Lung (tissue), 12 donors: ENCODE data around the gene ZNF532. TPM values are rescaled to one million over a fixed set of nuclear protein-coding genes. Genes with fewer than 3 reads are reported as not detected.

Experiments
- ATAC-seq: fragments of 200-7000 bp; cut with Tn5 transposase; one replicate; pipeline ENCODE4 v1.9.1; 2020; ENCODE audit warnings: moderate number of reproducible peaks; ENCODE audit not compliant: insufficient read depth, low FRiP score
- DNase-seq, 3 donors: peaks; one replicate each; pipeline ENCODE4 v3.0.0-alpha.2; 2013 to 2017
- H3K27ac ChIP-seq, 2 donors: one replicate each; pipeline ENCODE4 v1.5.1; 2013; ENCODE audit warnings: mild to moderate bottlenecking in 2 of 2, moderate library complexity in 2 of 2, control low read depth in 1 of 2, inconsistent platforms in 1 of 2, low read depth in 1 of 2, low read length in 1 of 2
- H3K27me3 ChIP-seq, 3 donors: one replicate each; pipeline ENCODE4 v1.5.1; 2013; ENCODE audit warnings: low read length in 2 of 3; ENCODE audit not compliant: control insufficient read depth in 3 of 3, insufficient read depth in 3 of 3
- H3K36me3 ChIP-seq, 4 donors: one replicate each; pipeline ENCODE4 v1.5.1; 2013; ENCODE audit warnings: low read length in 4 of 4, mild to moderate bottlenecking in 1 of 4, moderate library complexity in 1 of 4; ENCODE audit not compliant: control insufficient read depth in 4 of 4, insufficient read depth in 4 of 4
- H3K4me1 ChIP-seq, 5 donors: one replicate each; pipeline ENCODE4 v1.5.1; 2013; ENCODE audit warnings: low read length in 5 of 5, mild to moderate bottlenecking in 2 of 5, moderate library complexity in 1 of 5; ENCODE audit not compliant: control insufficient read depth in 5 of 5, insufficient read depth in 5 of 5
- H3K4me3 ChIP-seq: one replicate; pipeline ENCODE4 v1.5.1; 2013; ENCODE audit warnings: mild to moderate bottlenecking, control low read depth, moderate library complexity
- H3K9ac ChIP-seq, 2 donors: one replicate each; pipeline ENCODE4 v1.5.1; 2013; ENCODE audit warnings: low read length in 2 of 2, control low read depth in 1 of 2; ENCODE audit not compliant: insufficient read depth in 1 of 2
- H3K9me3 ChIP-seq, 4 donors: one replicate each; pipeline ENCODE4 v1.5.1; 2013; ENCODE audit warnings: low read length in 3 of 4, mild to moderate bottlenecking in 1 of 4, moderate library complexity in 1 of 4; ENCODE audit not compliant: control insufficient read depth in 4 of 4, insufficient read depth in 3 of 4
- whole genome bisulfite sequencing, 2 donors: extraction: QIAGEN DNeasy Blood & Tissue Kit; methylation state at CpG; one replicate each; pipeline ENCODE4 v1.1.7; 2013; 5-methylcytosine and 5-hydroxymethylcytosine counted together
- polyA plus RNA-seq, 2 donors: library from polyadenylated mRNA; stranded (reverse); fragments of 200-250 nt; gene quantifications; one replicate each; pipeline ENCODE4 v1.2.1, GENCODE V29; 2013
- total RNA-seq, 2 donors: library from RNA; depleted of rRNA in 1 of 2; stranded (reverse); fragments of >200 nt in 1 of 2; gene quantifications; one replicate each; pipeline ENCODE4 v1.2.1, GENCODE V29; 2014 to 2021
- TF ChIP-seq, protein P1 (sequence below): IDR thresholded peaks from 2 replicates; pipeline ENCODE4 v1.5.1; 2012; ENCODE audit warnings: mild to moderate bottlenecking; ENCODE audit errors: control extremely low read depth, extremely low read depth
- donor health status: control.
- donor health status: control.
- donor health status: Bipolar disorder and iron deficiency.
- donor health status: healthy.
- donor health status: DM: yes; HTN: yes; CAD: no.

ZNF532 gene
- total and polyA plus RNA-seq, 4 donors, result 12.3 to 128 (median 38.6) TPM

DNA sequence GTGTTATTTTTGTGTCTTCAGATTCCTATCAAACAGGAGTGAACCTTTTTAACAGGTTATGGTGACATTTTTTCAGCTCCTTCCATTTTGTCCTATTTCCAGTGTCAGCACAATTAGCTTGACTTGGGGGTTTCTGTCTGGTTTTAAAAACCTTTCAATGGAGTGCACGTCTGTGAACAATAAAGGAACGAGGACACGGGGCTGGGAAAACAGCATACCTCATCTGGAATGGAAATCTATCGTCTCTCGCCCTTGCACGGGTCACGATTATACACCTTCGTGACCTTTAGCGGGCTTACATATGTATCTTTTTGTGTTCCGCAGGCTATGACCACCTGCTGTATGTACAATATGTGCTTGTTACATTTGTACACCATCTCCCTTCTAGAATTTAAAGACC, 2.3 kb upstream of the ZNF532 start:
- TF ChIP-seq, protein P1, sequence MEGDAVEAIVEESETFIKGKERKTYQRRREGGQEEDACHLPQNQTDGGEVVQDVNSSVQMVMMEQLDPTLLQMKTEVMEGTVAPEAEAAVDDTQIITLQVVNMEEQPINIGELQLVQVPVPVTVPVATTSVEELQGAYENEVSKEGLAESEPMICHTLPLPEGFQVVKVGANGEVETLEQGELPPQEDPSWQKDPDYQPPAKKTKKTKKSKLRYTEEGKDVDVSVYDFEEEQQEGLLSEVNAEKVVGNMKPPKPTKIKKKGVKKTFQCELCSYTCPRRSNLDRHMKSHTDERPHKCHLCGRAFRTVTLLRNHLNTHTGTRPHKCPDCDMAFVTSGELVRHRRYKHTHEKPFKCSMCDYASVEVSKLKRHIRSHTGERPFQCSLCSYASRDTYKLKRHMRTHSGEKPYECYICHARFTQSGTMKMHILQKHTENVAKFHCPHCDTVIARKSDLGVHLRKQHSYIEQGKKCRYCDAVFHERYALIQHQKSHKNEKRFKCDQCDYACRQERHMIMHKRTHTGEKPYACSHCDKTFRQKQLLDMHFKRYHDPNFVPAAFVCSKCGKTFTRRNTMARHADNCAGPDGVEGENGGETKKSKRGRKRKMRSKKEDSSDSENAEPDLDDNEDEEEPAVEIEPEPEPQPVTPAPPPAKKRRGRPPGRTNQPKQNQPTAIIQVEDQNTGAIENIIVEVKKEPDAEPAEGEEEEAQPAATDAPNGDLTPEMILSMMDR, result no peak

DNA sequence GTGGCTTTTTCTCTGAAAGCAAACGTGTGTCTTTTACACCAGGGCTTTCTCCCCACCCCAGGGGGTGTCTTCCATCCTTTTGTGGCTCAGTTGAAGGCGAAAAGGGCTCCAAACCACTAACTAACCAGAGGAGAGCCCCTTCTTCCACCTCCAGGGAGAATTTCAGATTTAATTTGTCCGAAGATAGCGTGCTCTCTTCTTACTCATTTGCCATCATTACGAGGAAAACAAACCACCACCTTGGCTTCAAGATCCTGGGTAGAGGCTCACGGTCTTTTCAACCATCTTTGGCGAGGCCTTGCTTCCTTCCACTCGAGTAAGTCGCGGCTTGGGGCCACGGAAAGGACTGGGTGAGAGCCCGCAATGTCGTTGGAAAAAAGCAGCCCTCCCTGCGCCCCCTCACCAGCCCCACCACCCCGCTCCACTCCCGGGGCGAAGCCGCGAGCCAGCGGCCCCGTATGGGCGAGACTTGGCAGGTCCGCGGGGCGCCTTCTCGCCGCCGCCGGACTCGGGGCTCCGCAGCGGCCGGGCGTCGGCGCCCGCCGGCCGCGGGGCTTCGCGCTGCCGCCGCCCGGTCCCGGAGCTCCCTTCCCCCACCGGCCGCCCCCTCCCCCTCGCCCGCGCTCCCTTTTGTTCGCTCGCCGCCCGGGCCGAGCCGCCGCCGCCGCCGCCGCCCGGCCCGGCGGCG, 1.7 kb upstream of the ZNF532 start:
- Histone ChIP-seq H3K4me3 (peak overlapping the region; percentile 32), H3K9me3 (no peaks in the 10 kb centered on the region), H3K4me1 (peaks cover 14 to 79% (median 58%) of the 10 kb centered on the region in 5 donors), H3K36me3 (peaks cover 0 to 19% (median 4%) of the 10 kb centered on the region in 4 donors), H3K27ac (peak overlapping the region; percentile 95 to 97), H3K27me3 (no peaks in the 10 kb centered on the region), H3K9ac (peak overlapping the region; percentile 81 to 99)
- WGBS, 2 donors, result 3 to 5% methylated on average over 36 to 65 of the region's 66 CpGs
- ATAC-seq (no peak), DNase-seq (peak; percentile 58 to 72 (median 59))
- TF ChIP-seq, protein P1, result no peak

More for the DNA sequence above, 2.3 kb upstream of the ZNF532 start:
- H3K27ac ChIP-seq, result peak overlapping the region; percentile 76 to 95
- H3K36me3 ChIP-seq, result peaks cover 0 to 15% (median 3%) of the 10 kb centered on the region in 4 donors
- no peak overlapping the region for H3K4me3 ChIP-seq
- H3K27me3 ChIP-seq, result no peaks in the 10 kb centered on the region
- peak in 1 of 3 donors; percentile 34 for DNase-seq
- H3K4me1 ChIP-seq, result peaks cover 12 to 74% (median 52%) of the 10 kb centered on the region in 5 donors
- 92 to 93% methylated on average over 10 of the region's 10 CpGs for WGBS, 2 donors
- no peak for ATAC-seq
- no peaks in the 10 kb centered on the region for H3K9me3 ChIP-seq
- peak overlapping the region; percentile 81 to 99 for H3K9ac ChIP-seq

DNA sequence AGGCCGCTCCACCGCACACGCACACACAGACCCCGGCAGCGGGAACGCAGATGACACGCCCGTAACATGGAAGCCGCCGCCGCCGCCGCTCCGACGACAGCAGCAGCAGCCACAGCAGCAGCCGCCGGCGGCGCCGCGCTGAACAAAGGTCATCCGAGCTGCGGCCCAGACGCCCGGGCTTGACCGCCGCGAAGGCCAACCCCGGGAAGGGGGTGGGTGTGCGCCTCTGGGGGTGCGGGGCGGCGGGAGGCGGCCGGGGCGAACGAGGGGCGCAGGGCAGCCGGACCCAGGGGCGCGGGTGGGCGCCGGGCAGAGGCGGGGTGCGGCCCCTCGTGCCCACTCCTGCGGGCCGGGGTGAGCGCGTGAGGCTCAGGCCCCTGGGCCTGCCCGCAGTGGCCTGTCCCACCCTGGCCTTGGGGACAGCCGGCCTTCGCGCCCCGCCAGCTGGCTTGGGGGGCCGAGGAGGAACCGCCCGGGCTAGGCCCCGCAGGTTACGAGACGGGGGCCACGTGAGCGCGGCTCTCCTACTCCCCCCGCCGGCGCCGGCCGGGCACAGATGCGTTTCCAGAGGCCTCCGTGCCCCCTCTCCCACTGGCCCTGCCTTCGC, 1.0 kb upstream of the ZNF532 start:
- Histone ChIP-seq H3K4me1 (peaks cover 14 to 76% (median 57%) of the 10 kb centered on the region in 5 donors), H3K9me3 (no peaks in the 10 kb centered on the region), H3K27ac (peak overlapping the region; percentile 95 to 97), H3K27me3 (no peaks in the 10 kb centered on the region), H3K4me3 (peak overlapping the region; percentile 51), H3K9ac (no peak overlapping the region), H3K36me3 (peaks cover 4 to 25% (median 9%) of the 10 kb centered on the region in 4 donors)
- WGBS, 2 donors, result 3 to 6% methylated on average over 20 to 72 of the region's 72 CpGs
- ATAC-seq, result peak; percentile 56
- TF ChIP-seq, protein P1, result no peak
- peak; percentile 58 to 68 (median 65) for DNase-seq
